Measurements from ENCODE around the gene ELP4. TPM values are rescaled to one million over a fixed set of nuclear protein-coding genes. Genes with fewer than 3 reads are reported as not detected.
"Not testable (repeated sequence)": the region's sequence is repeated elsewhere in the genome, so short reads cannot be mapped to it uniquely, and the experiment has no call there.

The ELP4 gene
- polyA plus RNA-seq, 3 donors, result 28.0 to 28.7 (median 28.7) TPM

GRCh38 chr11:31692466-31692865 is 182.9 kb downstream of the ELP4 start:
- no peak for DNase-seq (ENCODE audit: low read depth in 3 of 3, low spot score in 2 of 3)

GRCh38 chr11:31697049-31697448 is 187.5 kb downstream of the ELP4 start:
- not testable (repeated sequence) for DNase-seq (ENCODE audit: low read depth in 3 of 3, low spot score in 2 of 3)

- DNase-seq (ENCODE audit: low read depth in 3 of 3, low spot score in 2 of 3), result no peak
Measured at GRCh38 chr11:31699066-31699465, 189.5 kb downstream of the ELP4 start.

- no peak for DNase-seq (ENCODE audit: low read depth in 3 of 3, low spot score in 2 of 3)
Measured at GRCh38 chr11:31702966-31703365, 193.4 kb downstream of the ELP4 start.

- DNase-seq (ENCODE audit: low read depth in 3 of 3, low spot score in 2 of 3), result no peak
Measured at GRCh38 chr11:31706357-31706756, 196.8 kb downstream of the ELP4 start.

- DNase-seq (ENCODE audit: low read depth in 3 of 3, low spot score in 2 of 3), result no peak
Measured at GRCh38 chr11:31711137-31711536, 201.6 kb downstream of the ELP4 start.

GRCh38 chr11:31712851-31713250 is 203.3 kb downstream of the ELP4 start:
- DNase-seq (ENCODE audit: low read depth in 3 of 3, low spot score in 2 of 3), result no peak

- DNase-seq (ENCODE audit: low read depth in 3 of 3, low spot score in 2 of 3), result no peak
Measured at GRCh38 chr11:31714840-31715239, 205.3 kb downstream of the ELP4 start.

- no peak for DNase-seq (ENCODE audit: low read depth in 3 of 3, low spot score in 2 of 3)
Measured at GRCh38 chr11:31720225-31720624, 210.7 kb downstream of the ELP4 start.

- no peak for DNase-seq (ENCODE audit: low read depth in 3 of 3, low spot score in 2 of 3)
Measured at GRCh38 chr11:31720671-31721365, 211.3 kb downstream of the ELP4 start.

GRCh38 chr11:31722754-31723153 is 213.2 kb downstream of the ELP4 start:
- no peak for DNase-seq (ENCODE audit: low read depth in 3 of 3, low spot score in 2 of 3)

- no peak for DNase-seq (ENCODE audit: low read depth in 3 of 3, low spot score in 2 of 3)
Measured at GRCh38 chr11:31725176-31725575, 215.6 kb downstream of the ELP4 start.

- no peak for DNase-seq (ENCODE audit: low read depth in 3 of 3, low spot score in 2 of 3)
Measured at GRCh38 chr11:31728432-31728831, 218.9 kb downstream of the ELP4 start.

- DNase-seq (ENCODE audit: low read depth in 3 of 3, low spot score in 2 of 3), result no peak
Measured at GRCh38 chr11:31740131-31740530, 230.6 kb downstream of the ELP4 start.

- not testable (repeated sequence) for DNase-seq (ENCODE audit: low read depth in 3 of 3, low spot score in 2 of 3)
Measured at GRCh38 chr11:31740731-31741368, 231.3 kb downstream of the ELP4 start.

- no peak for DNase-seq (ENCODE audit: low read depth in 3 of 3, low spot score in 2 of 3)
Measured at GRCh38 chr11:31747581-31747980, 238.0 kb downstream of the ELP4 start.

- DNase-seq (ENCODE audit: low read depth in 3 of 3, low spot score in 2 of 3), result no peak
Measured at GRCh38 chr11:31757260-31757835, 247.8 kb downstream of the ELP4 start.

GRCh38 chr11:31761636-31762035 is 252.1 kb downstream of the ELP4 start:
- no peak for DNase-seq (ENCODE audit: low read depth in 3 of 3, low spot score in 2 of 3)

- no peak for DNase-seq (ENCODE audit: low read depth in 3 of 3, low spot score in 2 of 3)
Measured at GRCh38 chr11:31763296-31763695, 253.7 kb downstream of the ELP4 start.

GRCh38 chr11:31764261-31764660 is 254.7 kb downstream of the ELP4 start:
- DNase-seq (ENCODE audit: low read depth in 3 of 3, low spot score in 2 of 3), result no peak

- no peak for DNase-seq (ENCODE audit: low read depth in 3 of 3, low spot score in 2 of 3)
Measured at GRCh38 chr11:31764766-31765165, 255.2 kb downstream of the ELP4 start.

- no peak for DNase-seq (ENCODE audit: low read depth in 3 of 3, low spot score in 2 of 3)
Measured at GRCh38 chr11:31767066-31767465, 257.5 kb downstream of the ELP4 start.
